SK-N-SH (cell line): ENCODE data around the gene ADGRD2. TPM values are rescaled to one million over a fixed set of nuclear protein-coding genes. Genes with fewer than 3 reads are reported as not detected.
A peak's percentile ranks its signal among the peaks of the same experiment; 100 is the strongest.

ENCODE experiments used
- CTCF ChIA-PET: fragments of 300-600, 350-600 bp; formaldehyde crosslinking; extraction: SDS; loops from one replicate; lab custom pipeline; 2021; lab: Yijun Ruan, JAX
- POLR2A ChIA-PET: fragments of 350-600 bp; sonication (Branson Sonifier 250); formaldehyde crosslinking; extraction: SDS; loops from one replicate; lab custom pipeline; 2020; ENCODE audit warnings: antibody characterized with exemption, inconsistent platforms; lab: Yijun Ruan, JAX
- DNase-seq: peaks from one replicate; pipeline ENCODE4 v3.0.0; 2012
- H2AFZ ChIP-seq: fragments of 200-600 bp; sonication (generic); 2 replicates; pipeline ENCODE4 v1.8.1; 2016; ENCODE audit warnings: antibody characterized with exemption, mild to moderate bottlenecking, low read depth
- H3F3A ChIP-seq: fragments of 200-600 bp; sonication (generic); replicated peaks from 2 replicates; pipeline ENCODE3; 2016; ENCODE audit warnings: antibody characterized with exemption, mild to moderate bottlenecking; ENCODE audit not compliant: insufficient read depth
- H3K27ac ChIP-seq, 2 experiments: fragments of 200-500 bp in 1 of 2; fragments of 200-600 bp in 1 of 2; sonication (Bioruptor generic) in 1 of 2; sonication (generic), shearing (Covaris generic) in 1 of 2; 2 replicates each; pipeline versions ENCODE4 v1.5.1 to v1.6.1; 2014 to 2016; ENCODE audit warnings: low read depth in 2 of 2, inconsistent platforms in 1 of 2, low read length in 1 of 2, mild to moderate bottlenecking in 1 of 2, mixed read lengths in 1 of 2
- H3K27me3 ChIP-seq: fragments of 200-600 bp; sonication (generic), shearing (Covaris generic); 2 replicates; pipeline ENCODE4 v1.6.1; 2016; ENCODE audit warnings: mixed run types; ENCODE audit not compliant: insufficient read depth
- H3K36me3 ChIP-seq, 2 experiments: fragments of 200-500 bp in 1 of 2; fragments of 200-600 bp in 1 of 2; sonication (Bioruptor generic) in 1 of 2; sonication (generic) in 1 of 2; replicated peaks in 1 of 2; 2 replicates each; pipeline versions ENCODE3 to v1.5.1; 2014 to 2016; ENCODE audit warnings: low read length in 1 of 2, mild to moderate bottlenecking in 1 of 2; ENCODE audit not compliant: insufficient read depth in 2 of 2, control insufficient read depth in 1 of 2
- H3K4me1 ChIP-seq, 2 experiments: fragments of 200-500 bp in 1 of 2; fragments of 200-600 bp in 1 of 2; sonication (Bioruptor generic) in 1 of 2; sonication (generic), shearing (Covaris generic) in 1 of 2; 2 replicates each; pipeline versions ENCODE4 v1.5.1 to v1.6.1; 2014 to 2016; ENCODE audit warnings: low read depth in 1 of 2, low read length in 1 of 2, mixed run types in 1 of 2; ENCODE audit not compliant: insufficient read depth in 2 of 2, control insufficient read depth in 1 of 2
- H3K4me2 ChIP-seq: fragments of 200-600 bp; sonication (generic), shearing (Covaris generic); 2 replicates; pipeline ENCODE4 v1.6.1; 2017; ENCODE audit warnings: mixed run types
- H3K4me3 ChIP-seq, 2 experiments: fragments of 200-500 bp in 1 of 2; fragments of 200-600 bp in 1 of 2; sonication (Bioruptor generic) in 1 of 2; sonication (generic), shearing (Covaris generic) in 1 of 2; 2 replicates each; pipeline versions ENCODE4 v1.5.1 to v1.8.1; 2014 to 2016; ENCODE audit warnings: low read depth in 2 of 2, inconsistent platforms in 1 of 2, low read length in 1 of 2, mild to moderate bottlenecking in 1 of 2, mixed read lengths in 1 of 2, moderate library complexity in 1 of 2
- H3K79me2 ChIP-seq: fragments of 200-600 bp; sonication (generic); 2 replicates; pipeline ENCODE4 v1.8.1; 2017; ENCODE audit warnings: mild to moderate bottlenecking; ENCODE audit not compliant: insufficient read depth
- H3K9ac ChIP-seq: fragments of 200-600 bp; sonication (generic); 2 replicates; pipeline ENCODE4 v1.6.1; 2017; ENCODE audit warnings: mixed run types
- H3K9me2 ChIP-seq: fragments of 200-600 bp; sonication (generic); 2 replicates; pipeline ENCODE4 v1.6.1; 2017; ENCODE audit warnings: mixed run types
- H3K9me3 ChIP-seq: fragments of 200-600 bp; sonication (generic); 2 replicates; pipeline ENCODE4 v1.6.1; 2017; ENCODE audit warnings: mixed run types, mild to moderate bottlenecking, moderate library complexity
- H4K20me1 ChIP-seq: fragments of 200-600 bp; sonication (generic); 2 replicates; pipeline ENCODE4 v1.6.1; 2017; ENCODE audit warnings: mild to moderate bottlenecking, mixed run types; ENCODE audit not compliant: insufficient read depth
- CHD2 ChIP-seq: fragments of 150-350 bp; IDR thresholded peaks from 2 replicates; pipeline ENCODE4 v1.6.1; 2018; ENCODE audit warnings: low read length; ENCODE audit not compliant: partially characterized antibody
- ELF1 ChIP-seq: IDR thresholded peaks from 2 replicates; pipeline ENCODE4 v1.4.0; 2012
- EZH2phosphoT487 ChIP-seq: fragments of 200-600 bp; sonication (generic); IDR thresholded peaks from 2 replicates; pipeline ENCODE4 v1.6.1; 2017; ENCODE audit warnings: low read depth, mixed run types, mild to moderate bottlenecking, antibody characterized with exemption, moderate library complexity, borderline replicate concordance
- FOXJ3 ChIP-seq: sonication (generic); formaldehyde crosslinking; IDR thresholded peaks from 2 replicates; pipeline ENCODE4 v1.5.1; 2020; ENCODE audit warnings: mild to moderate bottlenecking, missing genetic modification reagents
- FOXM1 ChIP-seq: IDR thresholded peaks from 2 replicates; pipeline ENCODE4 v1.4.0; 2012; ENCODE audit warnings: low read depth, mild to moderate bottlenecking
- GABPA ChIP-seq: IDR thresholded peaks from 2 replicates; pipeline ENCODE4 v1.4.0; 2012; ENCODE audit warnings: low read depth, mild to moderate bottlenecking
- GATA2 ChIP-seq: sonication (generic); formaldehyde crosslinking; IDR thresholded peaks from 2 replicates; pipeline ENCODE4 v1.5.0; 2020; ENCODE audit warnings: mild to moderate bottlenecking, missing genetic modification reagents
- JUND ChIP-seq: IDR thresholded peaks from 2 replicates; pipeline ENCODE4 v1.4.0; 2012
- MXI1 ChIP-seq: IDR thresholded peaks from 2 replicates; pipeline ENCODE4 v1.6.1; 2012; ENCODE audit warnings: mild to moderate bottlenecking, low read depth, low read length, improper control_type of control experiment
- NFIC ChIP-seq: IDR thresholded peaks from 2 replicates; pipeline ENCODE4 v1.4.0; 2012; ENCODE audit warnings: borderline replicate concordance
- RAD21 ChIP-seq: IDR thresholded peaks from 2 replicates; pipeline ENCODE4 v1.6.1; 2012; ENCODE audit warnings: mild to moderate bottlenecking, low read length
- RXRA ChIP-seq: IDR thresholded peaks from 2 replicates; pipeline ENCODE4 v1.4.0; 2012; ENCODE audit warnings: low read depth, mild to moderate bottlenecking, borderline replicate concordance
- SMC3 ChIP-seq: IDR thresholded peaks from 2 replicates; pipeline ENCODE4 v1.6.1; 2012; ENCODE audit warnings: low read depth, low read length, improper control_type of control experiment
- TAF1 ChIP-seq: IDR thresholded peaks from 2 replicates; pipeline ENCODE4 v1.6.1; 2012; ENCODE audit warnings: low read depth, mild to moderate bottlenecking, low read length, moderate library complexity, borderline replicate concordance
- TCF12 ChIP-seq: IDR thresholded peaks from 2 replicates; pipeline ENCODE4 v1.4.0; 2012
- TEAD4 ChIP-seq: IDR thresholded peaks from 2 replicates; pipeline ENCODE4 v1.4.0; 2012; ENCODE audit warnings: mild to moderate bottlenecking, borderline replicate concordance; ENCODE audit not compliant: insufficient read depth
- YY1 ChIP-seq: IDR thresholded peaks from 2 replicates; pipeline ENCODE4 v1.4.0; 2012; ENCODE audit warnings: low read depth, mild to moderate bottlenecking
- WGBS: methylation state at CpG from one replicate; pipeline ENCODE4 v1.1.6; 2017; ENCODE audit warnings: low lambda C conversion rate; 5-methylcytosine and 5-hydroxymethylcytosine counted together
- polyA plus RNA-seq, 3 experiments: library from polyadenylated mRNA; depleted of rRNA; stranded (reverse); fragments of >200 nt; gene quantifications; 2 replicates each; pipeline ENCODE4 v1.2.3, GENCODE V29; 2012
- TF ChIP-seq, protein P1 (sequence below): fragments of 150-350 bp; IDR thresholded peaks from 2 replicates; pipeline ENCODE4 v1.6.1; 2017; ENCODE audit warnings: antibody characterized with exemption, low read length, low read depth, borderline replicate concordance
- TF ChIP-seq, protein P2 (sequence below): fragments of 150-350 bp; IDR thresholded peaks from 2 replicates; pipeline ENCODE4 v1.6.1; 2016; ENCODE audit warnings: mild to moderate bottlenecking, low read depth, low read length
- TF ChIP-seq, protein P3 (sequence below): IDR thresholded peaks from 2 replicates; pipeline ENCODE4 v1.4.0; 2012; ENCODE audit warnings: low read depth, borderline replicate concordance

The ADGRD2 gene
- polyA plus RNA-seq, 1 of the 3 experiments (the other 2 are of a cell fraction), result 0.05 TPM

DNA sequence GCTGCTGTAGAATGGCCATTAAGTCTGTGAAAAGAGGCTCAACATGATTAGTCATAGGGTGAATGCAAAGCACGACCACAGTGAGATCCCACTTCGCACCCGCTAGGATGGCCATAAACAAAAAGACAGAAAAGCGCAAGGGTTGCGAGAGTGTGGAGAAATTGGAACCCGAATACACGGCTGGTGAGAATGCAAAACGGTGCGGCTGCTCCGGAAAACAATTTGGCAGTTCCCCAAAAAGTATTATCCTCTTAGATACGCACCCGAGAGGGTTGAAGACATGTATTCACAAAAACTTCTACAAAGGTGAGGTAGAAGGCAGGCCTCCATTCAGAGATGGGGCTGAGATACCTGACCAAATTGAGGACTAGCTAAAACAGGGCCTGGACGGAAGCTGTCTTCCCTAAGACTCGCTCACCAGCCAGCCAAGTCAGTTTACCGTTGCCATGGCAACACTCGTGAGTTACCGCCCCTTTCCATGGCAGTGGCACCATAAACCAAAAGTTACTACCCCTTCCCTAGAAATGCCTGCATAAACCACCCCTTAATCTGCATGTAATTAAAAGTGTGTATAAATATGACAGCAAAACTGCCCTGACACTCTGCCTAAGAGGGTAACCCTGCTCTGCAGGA is 34.3 kb upstream of the ADGRD2 start:
- Histone ChIP-seq H3K27ac (no peak overlapping the region), H3K36me3 (peaks cover 29 to 32% of the 10 kb centered on the region in 2 experiments), H3K4me1 (peaks cover 11 to 30% of the 10 kb centered on the region in 2 experiments), H3K9me2 (no peaks in the 10 kb centered on the region)
- CTCF ChIA-PET, result interaction anchor here (0.7 to 7.4 kb wide), 3 partner anchors 19 to 142 kb away, joined by 3 to 173 read pairs (median 5); no protein-coding TSS in a partner anchor
- POLR2A ChIA-PET, result no interaction called here
- TF ChIP-seq MXI1 (no peak), TCF12 (no peak), EZH2phosphoT487 (no peak)
- TF ChIP-seq, protein P1, sequence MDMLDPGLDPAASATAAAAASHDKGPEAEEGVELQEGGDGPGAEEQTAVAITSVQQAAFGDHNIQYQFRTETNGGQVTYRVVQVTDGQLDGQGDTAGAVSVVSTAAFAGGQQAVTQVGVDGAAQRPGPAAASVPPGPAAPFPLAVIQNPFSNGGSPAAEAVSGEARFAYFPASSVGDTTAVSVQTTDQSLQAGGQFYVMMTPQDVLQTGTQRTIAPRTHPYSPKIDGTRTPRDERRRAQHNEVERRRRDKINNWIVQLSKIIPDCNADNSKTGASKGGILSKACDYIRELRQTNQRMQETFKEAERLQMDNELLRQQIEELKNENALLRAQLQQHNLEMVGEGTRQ, result no peak
- TF ChIP-seq, all 33 proteins: peak for 0
- no peaks in the 10 kb centered on the region for H4K20me1 ChIP-seq
- H3K9me3 ChIP-seq, result no peaks in the 10 kb centered on the region
- no peak overlapping the region for H2AFZ ChIP-seq
- no peak overlapping the region for H3K9ac ChIP-seq
- H3K4me3 ChIP-seq, result peak overlapping the region; percentile 94 to 99; a peak in 1 of 4 replicates
- H3K4me2 ChIP-seq, result no peak overlapping the region
- 87% methylated on average over 17 of the region's 17 CpGs for WGBS
- peaks cover 31% of the 10 kb centered on the region for H3F3A ChIP-seq
- no peaks in the 10 kb centered on the region for H3K27me3 ChIP-seq
- peaks cover 30% of the 10 kb centered on the region for H3K79me2 ChIP-seq
- no peak for DNase-seq

DNA sequence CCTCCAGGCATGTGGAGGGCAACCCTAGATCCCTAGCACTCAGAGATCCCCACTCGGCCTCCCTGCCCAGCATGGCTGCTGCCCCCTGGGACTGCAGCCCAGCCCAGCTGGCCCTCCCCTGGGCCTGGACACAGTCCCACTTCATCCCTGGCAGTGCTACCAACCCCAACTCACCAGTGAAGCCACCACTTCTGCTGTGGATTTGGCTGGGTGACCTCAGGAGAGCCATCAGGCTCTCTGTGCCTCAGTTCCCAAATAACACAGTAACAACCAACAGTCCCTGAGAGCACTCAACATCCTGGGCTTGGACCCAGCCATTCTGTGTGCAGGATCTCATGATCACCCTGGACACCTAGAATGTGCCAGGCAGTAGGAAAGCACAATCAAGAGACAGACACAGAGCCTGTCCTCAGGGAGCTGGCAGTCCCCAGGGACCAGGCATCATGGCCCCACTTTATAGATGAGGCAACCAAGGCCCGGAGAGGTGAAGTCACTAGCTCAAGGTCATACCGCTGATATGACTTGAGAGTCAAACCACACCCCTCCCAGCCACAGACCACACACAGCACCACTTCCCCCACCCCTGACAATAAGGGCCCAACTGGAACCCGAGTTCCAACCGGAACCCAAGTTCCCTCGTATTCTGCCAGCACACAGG is 30.3 kb upstream of the ADGRD2 start:
- no peaks in the 10 kb centered on the region for H4K20me1 ChIP-seq
- DNase-seq, result no peak
- ChIA-PET POLR2A (interaction anchor here (0.8 kb wide), 1 partner anchor 117 kb away, joined by 3 read pairs; no protein-coding TSS in a partner anchor), CTCF (interaction anchor here (0.6 to 7.4 kb wide), 33 partner anchors 10 to 728 kb away, joined by 3 to 173 read pairs (median 5); partner anchors contain the start of gene ADGRD2)
- no peak overlapping the region for H3K9ac ChIP-seq
- no peaks in the 10 kb centered on the region for H3K36me3 ChIP-seq
- peak overlapping the region in 1 of 2 experiments; percentile 49; a peak in 1 of 4 replicates for H3K4me3 ChIP-seq
- no peaks in the 10 kb centered on the region for H3K27me3 ChIP-seq
- 92% methylated on average over 5 of the region's 6 CpGs for WGBS
- peak overlapping the region; percentile 73 for H2AFZ ChIP-seq
- H3K79me2 ChIP-seq, result peaks cover 2% of the 10 kb centered on the region; the same call in 1 of the 2 replicates
- H3K9me3 ChIP-seq, result no peaks in the 10 kb centered on the region
- H3K27ac ChIP-seq, result no peak overlapping the region
- peaks cover 0 to 4% of the 10 kb centered on the region in 2 experiments; a peak in 1 of 4 replicates for H3K4me1 ChIP-seq
- H3K9me2 ChIP-seq, result no peaks in the 10 kb centered on the region
- no peaks in the 10 kb centered on the region for H3F3A ChIP-seq
- TF ChIP-seq, protein P1, result no peak
- TF ChIP-seq TCF12 (no peak), RXRA (no peak), TAF1 (no peak), SMC3 (no peak), RAD21 (no peak), NFIC (no peak), GATA2 (CRISPR knock-in tag) (no peak), TEAD4 (no peak), FOXM1 (no peak), ELF1 (no peak), JUND (no peak), GABPA (no peak), FOXJ3 (no peak), YY1 (no peak), CHD2 (no peak)
- TF ChIP-seq, protein P2, sequence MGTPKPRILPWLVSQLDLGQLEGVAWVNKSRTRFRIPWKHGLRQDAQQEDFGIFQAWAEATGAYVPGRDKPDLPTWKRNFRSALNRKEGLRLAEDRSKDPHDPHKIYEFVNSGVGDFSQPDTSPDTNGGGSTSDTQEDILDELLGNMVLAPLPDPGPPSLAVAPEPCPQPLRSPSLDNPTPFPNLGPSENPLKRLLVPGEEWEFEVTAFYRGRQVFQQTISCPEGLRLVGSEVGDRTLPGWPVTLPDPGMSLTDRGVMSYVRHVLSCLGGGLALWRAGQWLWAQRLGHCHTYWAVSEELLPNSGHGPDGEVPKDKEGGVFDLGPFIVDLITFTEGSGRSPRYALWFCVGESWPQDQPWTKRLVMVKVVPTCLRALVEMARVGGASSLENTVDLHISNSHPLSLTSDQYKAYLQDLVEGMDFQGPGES, result no peak
- TF ChIP-seq, protein P3, sequence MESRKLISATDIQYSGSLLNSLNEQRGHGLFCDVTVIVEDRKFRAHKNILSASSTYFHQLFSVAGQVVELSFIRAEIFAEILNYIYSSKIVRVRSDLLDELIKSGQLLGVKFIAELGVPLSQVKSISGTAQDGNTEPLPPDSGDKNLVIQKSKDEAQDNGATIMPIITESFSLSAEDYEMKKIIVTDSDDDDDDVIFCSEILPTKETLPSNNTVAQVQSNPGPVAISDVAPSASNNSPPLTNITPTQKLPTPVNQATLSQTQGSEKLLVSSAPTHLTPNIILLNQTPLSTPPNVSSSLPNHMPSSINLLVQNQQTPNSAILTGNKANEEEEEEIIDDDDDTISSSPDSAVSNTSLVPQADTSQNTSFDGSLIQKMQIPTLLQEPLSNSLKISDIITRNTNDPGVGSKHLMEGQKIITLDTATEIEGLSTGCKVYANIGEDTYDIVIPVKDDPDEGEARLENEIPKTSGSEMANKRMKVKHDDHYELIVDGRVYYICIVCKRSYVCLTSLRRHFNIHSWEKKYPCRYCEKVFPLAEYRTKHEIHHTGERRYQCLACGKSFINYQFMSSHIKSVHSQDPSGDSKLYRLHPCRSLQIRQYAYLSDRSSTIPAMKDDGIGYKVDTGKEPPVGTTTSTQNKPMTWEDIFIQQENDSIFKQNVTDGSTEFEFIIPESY, result no peak
- TF ChIP-seq, all 33 proteins: peak for 0
- no peak overlapping the region for H3K4me2 ChIP-seq
